Liver (tissue), 9 donors: ENCODE measurements around the gene MPP1. TPM values are rescaled to one million over a fixed set of nuclear protein-coding genes. Genes with fewer than 3 reads are reported as not detected.

Source experiments
- DNase-seq: peaks from one replicate; pipeline ENCODE4 v3.0.0-alpha.2; 2017; ENCODE audit warnings: low spot score
- H3K27ac ChIP-seq, 2 donors: one replicate each; pipeline ENCODE4 v1.7.0; 2013; ENCODE audit warnings: inconsistent platforms in 2 of 2, low read length in 2 of 2, control low read depth in 1 of 2, low read depth in 1 of 2, mild to moderate bottlenecking in 1 of 2
- H3K27me3 ChIP-seq, 4 donors: one replicate each; pipeline versions ENCODE4 v1.6.1 to v1.7.0; 2013; ENCODE audit warnings: low read length in 3 of 4, inconsistent platforms in 1 of 4, mild to moderate bottlenecking in 1 of 4, moderate library complexity in 1 of 4; ENCODE audit not compliant: control insufficient read depth in 4 of 4, insufficient read depth in 4 of 4
- H3K36me3 ChIP-seq, 4 donors: one replicate each; pipeline versions ENCODE4 v1.6.1 to v1.7.0; 2013; ENCODE audit warnings: low read length in 3 of 4, mild to moderate bottlenecking in 3 of 4, low read depth in 1 of 4, moderate library complexity in 1 of 4; ENCODE audit not compliant: control insufficient read depth in 4 of 4, insufficient read depth in 3 of 4
- H3K4me1 ChIP-seq, 4 donors: one replicate each; pipeline versions ENCODE4 v1.6.1 to v1.7.0; 2013; ENCODE audit warnings: low read length in 3 of 4, mild to moderate bottlenecking in 3 of 4, moderate library complexity in 1 of 4; ENCODE audit not compliant: control insufficient read depth in 4 of 4, insufficient read depth in 4 of 4
- H3K4me3 ChIP-seq, 3 donors: one replicate each; pipeline versions ENCODE4 v1.6.1 to v1.7.0; 2013; ENCODE audit warnings: low read length in 3 of 3, control low read depth in 1 of 3, low read depth in 1 of 3, mild to moderate bottlenecking in 1 of 3
- H3K9ac ChIP-seq, 2 donors: one replicate each; pipeline ENCODE4 v1.7.0; 2013; ENCODE audit warnings: low read length in 2 of 2, mild to moderate bottlenecking in 2 of 2, moderate library complexity in 2 of 2, control low read depth in 1 of 2, low read depth in 1 of 2
- H3K9me3 ChIP-seq, 4 donors: one replicate each; pipeline versions ENCODE4 v1.6.1 to v1.7.0; 2013; ENCODE audit warnings: low read length in 3 of 4; ENCODE audit not compliant: control insufficient read depth in 4 of 4
- EGR1 ChIP-seq, 2 donors: IDR thresholded peaks; 2 replicates each; pipeline ENCODE4 v1.6.1; 2016 to 2018; ENCODE audit warnings: antibody characterized with exemption in 2 of 2, low read depth in 2 of 2
- FOXA1 ChIP-seq: IDR thresholded peaks from 2 replicates; pipeline ENCODE4 v1.6.1; 2016; ENCODE audit warnings: antibody characterized with exemption
- FOXA2 ChIP-seq: IDR thresholded peaks from 2 replicates; pipeline ENCODE4 v1.6.1; 2016; ENCODE audit warnings: antibody characterized with exemption
- GABPA ChIP-seq, 2 donors: IDR thresholded peaks in 1 of 2; conservative IDR thresholded peaks in 1 of 2; 2 replicates each; pipeline ENCODE4 v1.6.1; 2016; ENCODE audit warnings: antibody characterized with exemption in 2 of 2, mild to moderate bottlenecking in 1 of 2, moderate library complexity in 1 of 2
- HNF4A ChIP-seq, 2 donors: conservative IDR thresholded peaks; 2 replicates each; pipeline ENCODE4 v1.6.1; 2016; ENCODE audit warnings: antibody characterized with exemption in 2 of 2, mild to moderate bottlenecking in 2 of 2
- HNF4G ChIP-seq: IDR thresholded peaks from 2 replicates; pipeline ENCODE4 v1.6.1; 2016; ENCODE audit warnings: antibody characterized with exemption
- JUND ChIP-seq, 2 donors: IDR thresholded peaks; 2 replicates each; pipeline ENCODE4 v1.6.1; 2016; ENCODE audit warnings: antibody characterized with exemption in 2 of 2
- NR2F2 ChIP-seq: IDR thresholded peaks from 2 replicates; pipeline ENCODE4 v1.6.1; 2016; ENCODE audit warnings: antibody characterized with exemption
- RAD21 ChIP-seq, 2 donors: IDR thresholded peaks; 2 replicates each; pipeline ENCODE4 v1.6.1; 2016; ENCODE audit warnings: antibody characterized with exemption in 2 of 2, mild to moderate bottlenecking in 2 of 2
- SP1 ChIP-seq: IDR thresholded peaks from 2 replicates; pipeline ENCODE4 v1.6.1; 2018; ENCODE audit warnings: antibody characterized with exemption, mild to moderate bottlenecking
- YY1 ChIP-seq: IDR thresholded peaks from 2 replicates; pipeline ENCODE4 v1.6.1; 2016; ENCODE audit warnings: antibody characterized with exemption, mild to moderate bottlenecking
- WGBS: extraction: QIAGEN DNeasy Blood & Tissue Kit; methylation state at CpG from one replicate; pipeline ENCODE4 v1.1.7; 2013; 5-methylcytosine and 5-hydroxymethylcytosine counted together
- polyA plus RNA-seq, 2 donors: library from polyadenylated mRNA; stranded (reverse) in 1 of 2; unstranded in 1 of 2; fragments of 200-250 nt in 1 of 2; fragments of >200 nt in 1 of 2; fragmentation: Nextera tagmentation in 1 of 2; extraction: Ambion mirVana in 1 of 2; gene quantifications; one replicate each; pipeline versions ENCODE4 v1.2.1 to v1.2.3, GENCODE V29; 2013 to 2015
- total RNA-seq, 2 donors: library from RNA; depleted of rRNA; stranded (reverse); fragments of >200 nt; gene quantifications; one replicate each; pipeline ENCODE4 v1.2.3, GENCODE V29; 2014
- TF ChIP-seq, protein P1 (sequence below): IDR thresholded peaks from 2 replicates; pipeline ENCODE4 v1.6.1; 2016; ENCODE audit warnings: antibody characterized with exemption
- TF ChIP-seq, protein P2 (sequence below): IDR thresholded peaks from 2 replicates; pipeline ENCODE4 v1.6.1; 2016; ENCODE audit warnings: antibody characterized with exemption, mild to moderate bottlenecking
- TF ChIP-seq, protein P3 (sequence below): IDR thresholded peaks from 2 replicates; pipeline ENCODE4 v1.6.1; 2016; ENCODE audit warnings: antibody characterized with exemption
- donor health status: healthy.
- donor health status: healthy.
- donor health status: healthy.
- donor health status: healthy.
- donor health status: healthy.

MPP1 gene
- total and polyA plus RNA-seq, 4 donors, result 13.8 to 168 (median 23.4) TPM

DNA sequence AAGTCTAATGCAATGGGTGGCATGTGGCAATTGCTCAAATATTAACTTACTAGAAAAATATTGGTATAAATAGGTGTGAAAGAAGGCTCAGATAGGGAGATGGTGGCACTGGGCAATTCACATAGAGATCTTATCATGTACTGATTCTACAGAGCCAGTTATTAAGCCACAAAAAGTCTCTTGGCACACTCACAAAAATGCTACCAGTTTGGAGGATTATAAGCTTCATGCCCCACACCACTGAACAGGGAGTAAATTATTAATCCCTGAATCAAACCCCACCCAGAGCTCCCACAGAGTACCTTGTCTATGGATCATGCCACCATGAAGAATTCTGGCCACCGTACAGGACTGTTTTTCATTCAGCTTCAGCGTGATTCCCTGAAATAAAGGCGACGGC is 13.8 kb downstream of the MPP1 start:
- Histone ChIP-seq H3K9ac (no peak overlapping the region), H3K27me3 (no peaks in the 10 kb centered on the region), H3K27ac (peak overlapping the region in 1 of 2 donors; percentile 21), H3K36me3 (no peaks in the 10 kb centered on the region), H3K9me3 (no peaks in the 10 kb centered on the region), H3K4me3 (no peak overlapping the region), H3K4me1 (peaks cover 3 to 14% (median 4%) of the 10 kb centered on the region in 4 donors)
- 55% methylated on average over 4 of the region's 4 CpGs for WGBS
- TF ChIP-seq HNF4G (no peak), NR2F2 (no peak), HNF4A (conservative IDR thresholded peaks at IDR 0.05) (no peak), SP1 (peak; percentile 13), EGR1 (IDR thresholded peaks at IDR 0.05; ENCODE audit: low read depth in 2 of 2) (no peak), JUND (IDR thresholded peaks at IDR 0.05) (no peak)
- TF ChIP-seq, protein P1, sequence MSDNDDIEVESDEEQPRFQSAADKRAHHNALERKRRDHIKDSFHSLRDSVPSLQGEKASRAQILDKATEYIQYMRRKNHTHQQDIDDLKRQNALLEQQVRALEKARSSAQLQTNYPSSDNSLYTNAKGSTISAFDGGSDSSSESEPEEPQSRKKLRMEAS, result peak; percentile 22
- no peak for DNase-seq

DNA sequence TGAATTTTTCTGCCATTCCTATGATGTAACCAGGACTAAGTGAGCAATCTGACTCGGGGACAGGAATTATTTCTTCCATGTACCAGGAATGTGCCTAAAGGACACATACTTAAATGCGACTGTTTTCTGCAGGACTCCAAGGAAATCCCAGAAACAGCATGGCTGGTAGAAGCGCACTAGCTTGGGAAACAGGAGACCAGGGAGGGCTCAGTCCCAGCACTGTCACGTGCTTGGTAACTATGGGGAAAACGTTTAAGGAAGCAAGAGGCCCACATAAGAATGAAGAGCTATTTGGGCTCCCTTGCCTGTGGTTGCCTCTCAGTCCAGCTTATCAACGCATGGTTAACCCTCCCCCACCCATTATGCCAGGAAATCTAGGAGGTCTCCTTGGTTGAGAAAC is 19.6 kb downstream of the MPP1 start:
- H3K27me3 ChIP-seq, result no peaks in the 10 kb centered on the region
- no peak overlapping the region for H3K9ac ChIP-seq
- no peaks in the 10 kb centered on the region for H3K9me3 ChIP-seq
- no peak overlapping the region for H3K4me3 ChIP-seq
- no peak for DNase-seq
- H3K36me3 ChIP-seq, result peaks cover 0 to 2% (median 0%) of the 10 kb centered on the region in 4 donors
- TF ChIP-seq, protein P2, sequence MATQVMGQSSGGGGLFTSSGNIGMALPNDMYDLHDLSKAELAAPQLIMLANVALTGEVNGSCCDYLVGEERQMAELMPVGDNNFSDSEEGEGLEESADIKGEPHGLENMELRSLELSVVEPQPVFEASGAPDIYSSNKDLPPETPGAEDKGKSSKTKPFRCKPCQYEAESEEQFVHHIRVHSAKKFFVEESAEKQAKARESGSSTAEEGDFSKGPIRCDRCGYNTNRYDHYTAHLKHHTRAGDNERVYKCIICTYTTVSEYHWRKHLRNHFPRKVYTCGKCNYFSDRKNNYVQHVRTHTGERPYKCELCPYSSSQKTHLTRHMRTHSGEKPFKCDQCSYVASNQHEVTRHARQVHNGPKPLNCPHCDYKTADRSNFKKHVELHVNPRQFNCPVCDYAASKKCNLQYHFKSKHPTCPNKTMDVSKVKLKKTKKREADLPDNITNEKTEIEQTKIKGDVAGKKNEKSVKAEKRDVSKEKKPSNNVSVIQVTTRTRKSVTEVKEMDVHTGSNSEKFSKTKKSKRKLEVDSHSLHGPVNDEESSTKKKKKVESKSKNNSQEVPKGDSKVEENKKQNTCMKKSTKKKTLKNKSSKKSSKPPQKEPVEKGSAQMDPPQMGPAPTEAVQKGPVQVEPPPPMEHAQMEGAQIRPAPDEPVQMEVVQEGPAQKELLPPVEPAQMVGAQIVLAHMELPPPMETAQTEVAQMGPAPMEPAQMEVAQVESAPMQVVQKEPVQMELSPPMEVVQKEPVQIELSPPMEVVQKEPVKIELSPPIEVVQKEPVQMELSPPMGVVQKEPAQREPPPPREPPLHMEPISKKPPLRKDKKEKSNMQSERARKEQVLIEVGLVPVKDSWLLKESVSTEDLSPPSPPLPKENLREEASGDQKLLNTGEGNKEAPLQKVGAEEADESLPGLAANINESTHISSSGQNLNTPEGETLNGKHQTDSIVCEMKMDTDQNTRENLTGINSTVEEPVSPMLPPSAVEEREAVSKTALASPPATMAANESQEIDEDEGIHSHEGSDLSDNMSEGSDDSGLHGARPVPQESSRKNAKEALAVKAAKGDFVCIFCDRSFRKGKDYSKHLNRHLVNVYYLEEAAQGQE, result no peak
- TF ChIP-seq, protein P3, sequence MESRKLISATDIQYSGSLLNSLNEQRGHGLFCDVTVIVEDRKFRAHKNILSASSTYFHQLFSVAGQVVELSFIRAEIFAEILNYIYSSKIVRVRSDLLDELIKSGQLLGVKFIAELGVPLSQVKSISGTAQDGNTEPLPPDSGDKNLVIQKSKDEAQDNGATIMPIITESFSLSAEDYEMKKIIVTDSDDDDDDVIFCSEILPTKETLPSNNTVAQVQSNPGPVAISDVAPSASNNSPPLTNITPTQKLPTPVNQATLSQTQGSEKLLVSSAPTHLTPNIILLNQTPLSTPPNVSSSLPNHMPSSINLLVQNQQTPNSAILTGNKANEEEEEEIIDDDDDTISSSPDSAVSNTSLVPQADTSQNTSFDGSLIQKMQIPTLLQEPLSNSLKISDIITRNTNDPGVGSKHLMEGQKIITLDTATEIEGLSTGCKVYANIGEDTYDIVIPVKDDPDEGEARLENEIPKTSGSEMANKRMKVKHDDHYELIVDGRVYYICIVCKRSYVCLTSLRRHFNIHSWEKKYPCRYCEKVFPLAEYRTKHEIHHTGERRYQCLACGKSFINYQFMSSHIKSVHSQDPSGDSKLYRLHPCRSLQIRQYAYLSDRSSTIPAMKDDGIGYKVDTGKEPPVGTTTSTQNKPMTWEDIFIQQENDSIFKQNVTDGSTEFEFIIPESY, result no peak
- no peak for TF ChIP-seq RAD21 (IDR thresholded peaks at IDR 0.05)
- TF ChIP-seq YY1, result no peak
- no peak for TF ChIP-seq GABPA (IDR thresholded peaks at IDR 0.05 in 1 of 2, conservative IDR thresholded peaks at IDR 0.05 in 1 of 2)
- no peak for TF ChIP-seq HNF4G
- no peak for TF ChIP-seq FOXA1
- TF ChIP-seq HNF4A (conservative IDR thresholded peaks at IDR 0.05), result no peak
- no peak for TF ChIP-seq SP1
- no peak for TF ChIP-seq JUND (IDR thresholded peaks at IDR 0.05)
- no peak for TF ChIP-seq FOXA2
- H3K27ac ChIP-seq, result no peak overlapping the region
- peaks cover 0 to 3% (median under 1%) of the 10 kb centered on the region in 4 donors for H3K4me1 ChIP-seq
- WGBS, result 70% methylated on average over 6 of the region's 6 CpGs
